Measurements from ENCODE around the gene PNMT.
A peak's percentile ranks its signal among the peaks of the same experiment; 100 is the strongest.

The PNMT gene

DNA sequence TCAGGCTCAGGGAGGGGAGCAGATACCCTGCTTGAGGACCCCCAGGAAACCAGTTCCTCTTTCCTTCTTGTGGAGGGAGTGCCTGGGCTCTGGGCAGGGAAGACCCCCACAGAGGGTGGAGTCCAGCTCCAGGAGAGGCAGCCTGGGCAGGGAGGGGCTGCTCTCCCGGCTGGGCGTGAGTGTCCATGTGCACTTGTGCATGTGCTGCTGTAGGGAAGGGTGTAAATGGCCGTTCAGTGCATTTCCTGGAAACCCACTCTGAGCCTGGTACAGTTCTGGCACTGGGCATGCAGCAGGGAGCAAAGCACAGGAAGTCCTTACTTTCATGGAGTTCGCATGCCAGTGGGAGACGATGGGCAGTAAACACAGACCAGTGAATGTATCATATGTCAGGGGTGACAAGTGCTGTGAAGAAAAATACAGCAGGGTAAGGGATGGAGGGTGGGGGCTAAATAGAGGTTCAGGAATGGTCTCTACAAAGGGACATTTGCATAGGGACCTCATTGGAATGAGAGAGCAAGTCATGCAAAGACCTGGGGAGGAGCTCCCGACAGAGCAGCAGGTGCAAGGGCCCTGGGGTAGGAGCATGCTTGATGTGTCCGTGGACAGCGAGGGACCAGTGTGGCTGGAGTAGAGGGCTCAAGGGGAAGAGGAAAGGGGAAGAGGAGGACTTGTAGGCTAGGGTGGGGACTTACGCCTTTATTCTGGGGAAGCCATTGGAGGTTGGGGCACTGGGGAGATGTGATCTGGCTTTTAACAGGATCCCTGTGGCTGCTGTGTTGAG lies 25.8 kb upstream of the PNMT start:
- H3K27ac ChIP-seq (ENCODE audit: low read depth, low read length, severe bottlenecking): no peak overlapping the region
- no peak overlapping the region for H3K4me3 ChIP-seq (ENCODE audit: extremely low read depth, insufficient read depth, low read length, poor library complexity, severe bottlenecking)
- H3K36me3 ChIP-seq (ENCODE audit: control insufficient read depth, insufficient read depth, low read length): peaks cover 6% of the 10 kb centered on the region
- H3K4me1 ChIP-seq (ENCODE audit: control insufficient read depth, insufficient read depth, low read length, poor library complexity, severe bottlenecking): peaks cover 37% of the 10 kb centered on the region
- no peaks in the 10 kb centered on the region for H3K9me3 ChIP-seq (ENCODE audit: control insufficient read depth, low read length)
- whole genome bisulfite sequencing, 2 experiments (ENCODE audit: insufficient coverage in 2 of 2): 94 to 96% methylated on average over 7 to 9 of the region's 9 CpGs

DNA sequence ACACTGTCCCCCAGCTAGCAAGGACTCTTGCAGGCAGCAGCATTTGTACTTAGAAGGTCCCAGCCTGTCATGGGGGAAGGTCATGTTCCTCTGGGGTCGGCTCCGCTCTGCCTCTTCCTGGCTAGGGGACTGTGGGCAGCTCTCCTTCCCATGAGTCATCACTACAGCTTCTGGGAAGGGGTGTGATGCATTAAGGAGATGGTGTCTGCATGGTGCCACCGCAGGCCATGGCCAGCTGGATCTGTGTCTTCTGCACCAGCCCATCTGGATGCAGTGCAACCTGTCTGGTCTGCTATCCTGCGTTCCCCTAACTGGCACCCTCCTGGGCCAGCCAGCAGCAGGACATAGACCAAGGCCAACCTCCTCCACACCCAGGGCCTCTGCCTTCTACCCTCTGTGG lies 25.0 kb upstream of the PNMT start:
- Histone ChIP-seq H3K4me1 (ENCODE audit: control insufficient read depth, insufficient read depth, low read length, poor library complexity, severe bottlenecking) (peaks cover 37% of the 10 kb centered on the region), H3K27ac (ENCODE audit: low read depth, low read length, severe bottlenecking) (no peak overlapping the region), H3K4me3 (ENCODE audit: extremely low read depth, insufficient read depth, low read length, poor library complexity, severe bottlenecking) (no peak overlapping the region), H3K36me3 (ENCODE audit: control insufficient read depth, insufficient read depth, low read length) (peaks cover 8% of the 10 kb centered on the region), H3K9me3 (ENCODE audit: control insufficient read depth, low read length) (no peaks in the 10 kb centered on the region)
- WGBS, 2 experiments (ENCODE audit: insufficient coverage in 2 of 2): 81 to 88% methylated on average over 2 to 4 of the region's 4 CpGs

DNA sequence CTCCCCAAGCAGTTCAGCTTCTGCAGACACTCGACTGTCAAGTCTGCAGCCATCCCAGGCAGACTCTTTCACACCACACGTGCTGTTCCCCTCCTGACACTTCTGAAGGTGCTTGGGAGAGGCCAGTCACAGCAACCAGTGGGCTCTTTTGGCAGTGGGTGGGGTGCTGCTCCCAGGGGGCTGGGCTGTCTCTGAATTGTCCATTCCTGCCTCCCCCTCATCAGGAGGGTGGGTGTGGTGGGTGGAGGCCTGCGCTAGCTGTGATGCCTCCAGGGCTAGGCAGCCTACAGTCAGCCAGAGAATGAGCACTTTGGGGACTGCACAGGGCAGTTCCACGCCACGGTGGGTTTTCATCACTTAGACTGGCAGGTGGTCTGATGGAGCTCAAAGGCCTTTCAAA lies 21.0 kb upstream of the PNMT start:
- Histone ChIP-seq H3K27ac (ENCODE audit: low read depth, low read length, severe bottlenecking) (no peak overlapping the region), H3K9me3 (ENCODE audit: control insufficient read depth, low read length) (no peaks in the 10 kb centered on the region), H3K4me1 (ENCODE audit: control insufficient read depth, insufficient read depth, low read length, poor library complexity, severe bottlenecking) (peaks cover 36% of the 10 kb centered on the region), H3K36me3 (ENCODE audit: control insufficient read depth, insufficient read depth, low read length) (peaks cover 4% of the 10 kb centered on the region), H3K4me3 (ENCODE audit: extremely low read depth, insufficient read depth, low read length, poor library complexity, severe bottlenecking) (no peak overlapping the region)
- whole genome bisulfite sequencing, 2 experiments (ENCODE audit: insufficient coverage in 2 of 2): 74 to 80% methylated on average over 3 to 4 of the region's 5 CpGs

DNA sequence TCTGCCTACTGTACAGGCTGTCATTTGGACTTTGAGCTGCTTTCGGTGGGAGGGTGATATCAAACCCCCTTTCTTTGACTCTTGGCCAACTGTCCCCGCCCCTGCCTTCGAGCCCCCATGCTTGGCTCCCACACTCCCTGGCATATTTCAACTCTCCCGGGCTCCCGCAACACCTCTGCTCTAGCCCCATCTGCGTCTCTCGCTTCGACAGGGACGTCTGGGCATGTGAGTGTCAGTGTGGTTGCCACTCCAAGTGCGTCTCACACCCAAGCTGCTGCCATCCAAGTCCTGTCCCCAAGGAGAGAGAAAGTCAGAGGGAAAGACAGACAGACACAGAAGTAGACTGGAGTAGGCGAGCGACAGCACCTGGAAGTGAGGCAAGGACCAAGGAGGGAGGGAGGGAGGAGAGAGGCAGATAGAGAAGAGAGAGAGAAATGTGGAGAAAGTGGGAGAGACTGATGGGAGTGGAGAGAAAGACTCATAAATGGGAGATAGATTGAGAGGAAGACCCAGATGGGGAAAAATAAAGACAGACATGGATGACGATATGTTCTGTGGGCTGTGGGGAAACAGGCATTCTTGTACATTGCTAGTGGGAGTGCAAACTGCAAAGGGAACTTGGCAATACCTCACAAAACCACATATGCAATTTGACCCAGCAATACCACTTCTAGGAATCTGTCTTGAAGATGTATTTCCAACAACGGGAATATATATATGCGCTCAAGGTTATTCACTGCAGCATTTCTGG lies 19.5 kb upstream of the PNMT start:
- 94 to 95% methylated on average over 6 to 9 of the region's 15 CpGs for WGBS, 2 experiments (ENCODE audit: insufficient coverage in 2 of 2)
- Histone ChIP-seq H3K4me3 (ENCODE audit: extremely low read depth, insufficient read depth, low read length, poor library complexity, severe bottlenecking) (no peak overlapping the region), H3K27ac (ENCODE audit: low read depth, low read length, severe bottlenecking) (no peak overlapping the region), H3K36me3 (ENCODE audit: control insufficient read depth, insufficient read depth, low read length) (peaks cover 7% of the 10 kb centered on the region), H3K9me3 (ENCODE audit: control insufficient read depth, low read length) (no peaks in the 10 kb centered on the region), H3K4me1 (ENCODE audit: control insufficient read depth, insufficient read depth, low read length, poor library complexity, severe bottlenecking) (peaks cover 35% of the 10 kb centered on the region)

DNA sequence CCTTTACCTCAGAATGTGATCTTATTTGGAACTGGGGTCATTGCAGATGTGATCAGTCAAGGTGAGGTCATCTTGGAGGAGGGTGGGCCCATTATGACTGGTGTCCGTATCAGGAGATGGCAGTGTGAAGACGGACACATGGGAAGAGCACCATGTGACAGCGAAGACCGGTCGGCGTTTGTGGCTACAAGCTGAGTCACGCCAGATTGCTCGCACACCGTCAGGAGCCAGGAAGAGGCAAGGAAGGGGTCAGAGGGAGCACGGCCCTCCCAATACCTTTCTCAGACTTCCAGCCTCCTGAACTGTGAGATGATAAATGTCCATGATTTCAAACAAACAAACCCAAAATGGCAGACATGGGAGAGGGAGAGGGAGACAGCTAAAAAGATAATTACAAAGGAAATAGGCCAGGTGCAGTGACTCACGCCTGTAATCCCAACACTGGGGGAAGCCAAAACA lies 18.1 kb upstream of the PNMT start:
- Histone ChIP-seq H3K36me3 (ENCODE audit: control insufficient read depth, insufficient read depth, low read length) (peaks cover 19% of the 10 kb centered on the region), H3K27ac (ENCODE audit: low read depth, low read length, severe bottlenecking) (no peak overlapping the region), H3K4me1 (ENCODE audit: control insufficient read depth, insufficient read depth, low read length, poor library complexity, severe bottlenecking) (peaks cover 27% of the 10 kb centered on the region), H3K4me3 (ENCODE audit: extremely low read depth, insufficient read depth, low read length, poor library complexity, severe bottlenecking) (no peak overlapping the region), H3K9me3 (ENCODE audit: control insufficient read depth, low read length) (no peaks in the 10 kb centered on the region)
- WGBS, 2 experiments (ENCODE audit: insufficient coverage in 2 of 2): 76 to 96% methylated on average over 3 to 10 of the region's 11 CpGs

DNA sequence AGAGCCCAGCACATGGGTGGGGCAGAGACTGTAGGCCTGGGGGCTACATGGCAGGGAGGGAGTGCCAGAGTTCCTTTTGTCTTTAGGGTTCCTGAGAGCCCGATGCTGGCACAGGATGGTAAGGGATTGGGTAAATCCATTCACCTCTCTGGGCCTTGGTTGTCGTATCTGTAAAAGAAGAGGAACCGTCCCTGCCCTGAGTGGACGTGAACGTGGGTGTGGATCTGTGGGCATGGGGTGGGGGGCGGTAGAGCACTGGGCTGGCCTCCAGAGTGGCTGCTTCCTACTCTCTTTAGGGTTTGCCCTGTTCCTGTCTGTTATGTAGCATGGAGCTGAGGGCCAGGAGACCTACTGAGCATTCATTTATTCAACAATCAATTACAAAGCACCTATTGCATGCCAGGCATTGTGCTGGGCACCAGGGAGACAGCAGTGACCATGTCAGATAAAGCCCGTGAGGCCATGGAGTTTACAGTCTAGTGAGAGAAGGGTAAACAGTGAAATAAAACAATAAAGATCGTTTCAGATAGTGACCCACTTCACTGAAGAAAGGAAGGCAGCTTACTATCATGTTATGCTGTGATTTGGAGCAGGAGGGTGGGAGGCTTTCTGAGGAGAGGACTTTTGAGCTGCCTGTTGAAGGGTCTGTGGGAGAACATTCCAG lies 16.2 kb upstream of the PNMT start:
- Histone ChIP-seq H3K4me3 (ENCODE audit: extremely low read depth, insufficient read depth, low read length, poor library complexity, severe bottlenecking) (no peak overlapping the region), H3K4me1 (ENCODE audit: control insufficient read depth, insufficient read depth, low read length, poor library complexity, severe bottlenecking) (peaks cover 25% of the 10 kb centered on the region), H3K9me3 (ENCODE audit: control insufficient read depth, low read length) (no peaks in the 10 kb centered on the region), H3K36me3 (ENCODE audit: control insufficient read depth, insufficient read depth, low read length) (peaks cover 24% of the 10 kb centered on the region), H3K27ac (ENCODE audit: low read depth, low read length, severe bottlenecking) (peak overlapping the region; percentile 75)
- WGBS, 2 experiments (ENCODE audit: insufficient coverage in 2 of 2): 88 to 91% methylated on average over 3 to 7 of the region's 8 CpGs

DNA sequence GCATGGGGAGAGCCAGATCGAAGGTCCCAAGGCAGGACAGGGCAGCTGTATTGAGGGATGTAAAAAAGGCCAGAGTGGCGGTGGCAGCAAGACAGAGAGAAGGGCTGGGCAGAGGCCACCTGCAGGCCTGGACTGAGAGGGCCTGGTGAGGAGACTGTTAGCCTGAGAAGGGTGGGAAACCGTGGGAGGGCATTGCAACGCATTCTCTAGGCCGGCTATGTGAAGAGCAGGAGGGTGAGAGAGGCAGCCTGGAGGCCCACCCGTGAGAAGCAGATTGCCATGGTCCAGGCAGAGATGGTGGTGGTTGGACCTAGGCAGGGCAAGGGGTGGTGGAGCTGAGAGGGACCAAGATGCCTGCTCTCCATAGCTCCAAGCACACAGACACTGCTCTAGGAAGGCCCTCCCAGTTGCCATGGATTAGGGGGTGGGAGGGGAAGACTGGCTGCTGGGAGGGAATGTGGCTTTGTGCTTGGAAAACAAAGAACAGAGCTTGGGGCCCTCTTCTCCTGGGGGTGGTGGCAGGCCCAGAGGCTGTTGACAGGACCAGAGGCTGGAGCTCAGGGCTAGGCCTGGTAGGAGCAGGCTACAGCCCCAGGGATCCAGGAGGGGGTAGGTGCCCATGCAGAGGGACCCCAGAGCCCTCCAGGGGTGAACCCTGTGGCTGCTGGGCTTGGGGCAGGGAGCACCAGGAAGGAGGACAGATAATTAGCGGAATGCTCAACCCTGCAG lies 15.5 kb upstream of the PNMT start:
- H3K4me1 ChIP-seq (ENCODE audit: control insufficient read depth, insufficient read depth, low read length, poor library complexity, severe bottlenecking): peaks cover 25% of the 10 kb centered on the region
- no peaks in the 10 kb centered on the region for H3K9me3 ChIP-seq (ENCODE audit: control insufficient read depth, low read length)
- 47 to 53% methylated on average over 6 to 7 of the region's 7 CpGs for WGBS, 2 experiments (ENCODE audit: insufficient coverage in 2 of 2)
- H3K4me3 ChIP-seq (ENCODE audit: extremely low read depth, insufficient read depth, low read length, poor library complexity, severe bottlenecking): no peak overlapping the region
- peak overlapping the region; percentile 75 for H3K27ac ChIP-seq (ENCODE audit: low read depth, low read length, severe bottlenecking)
- peaks cover 21% of the 10 kb centered on the region for H3K36me3 ChIP-seq (ENCODE audit: control insufficient read depth, insufficient read depth, low read length)

DNA sequence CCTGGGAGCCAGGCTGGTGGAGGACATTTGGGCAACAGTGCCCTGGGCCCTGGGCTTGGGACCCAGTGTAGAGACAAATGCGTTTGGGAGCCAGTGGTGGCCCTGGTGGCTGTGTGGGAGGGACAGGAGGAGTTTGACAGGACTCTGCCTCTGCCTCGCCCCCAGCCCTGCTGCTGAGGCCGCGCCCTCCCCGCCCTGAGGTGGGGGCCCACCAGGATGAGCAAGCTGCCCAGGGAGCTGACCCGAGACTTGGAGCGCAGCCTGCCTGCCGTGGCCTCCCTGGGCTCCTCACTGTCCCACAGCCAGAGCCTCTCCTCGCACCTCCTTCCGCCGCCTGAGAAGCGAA lies 15.0 kb upstream of the PNMT start:
- Histone ChIP-seq H3K27ac (ENCODE audit: low read depth, low read length, severe bottlenecking) (peak overlapping the region; percentile 75), H3K4me3 (ENCODE audit: extremely low read depth, insufficient read depth, low read length, poor library complexity, severe bottlenecking) (no peak overlapping the region), H3K4me1 (ENCODE audit: control insufficient read depth, insufficient read depth, low read length, poor library complexity, severe bottlenecking) (peaks cover 25% of the 10 kb centered on the region), H3K36me3 (ENCODE audit: control insufficient read depth, insufficient read depth, low read length) (peaks cover 24% of the 10 kb centered on the region), H3K9me3 (ENCODE audit: control insufficient read depth, low read length) (no peaks in the 10 kb centered on the region)
- 81 to 83% methylated on average over 8 to 10 of the region's 12 CpGs for WGBS, 2 experiments (ENCODE audit: insufficient coverage in 2 of 2)

DNA sequence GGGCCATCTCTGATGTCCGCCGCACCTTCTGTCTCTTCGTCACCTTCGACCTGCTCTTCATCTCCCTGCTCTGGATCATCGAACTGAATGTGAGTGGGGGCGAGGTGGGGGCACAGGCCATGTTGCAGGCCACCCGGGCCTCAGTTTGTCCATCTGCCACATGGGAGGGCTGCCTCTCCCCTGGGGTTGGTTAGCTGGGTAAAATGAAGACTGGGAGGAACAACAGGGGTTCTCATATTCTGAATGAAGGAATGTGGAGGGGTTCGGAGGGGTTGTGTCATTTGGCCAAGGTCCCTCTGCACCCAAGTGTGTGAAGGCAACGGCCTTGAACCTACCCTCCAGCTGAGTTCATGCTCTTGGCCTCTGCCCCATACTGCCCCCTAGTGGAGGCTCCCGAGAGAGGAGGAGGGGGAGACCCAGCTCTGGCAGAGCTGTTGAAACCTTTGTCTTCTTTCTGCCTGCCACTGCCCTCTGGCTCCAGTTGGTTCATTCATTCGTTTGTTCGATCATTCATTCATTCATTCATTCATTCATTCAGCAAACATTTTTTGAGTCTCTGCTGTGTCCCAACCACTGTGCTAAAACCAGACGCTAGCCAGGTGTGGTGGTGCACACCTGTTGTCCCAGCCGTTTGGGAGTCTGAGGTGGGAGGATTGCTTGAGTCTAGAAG lies 14.5 kb upstream of the PNMT start:
- 74 to 75% methylated on average over 10 to 12 of the region's 14 CpGs for WGBS, 2 experiments (ENCODE audit: insufficient coverage in 2 of 2)
- H3K9me3 ChIP-seq (ENCODE audit: control insufficient read depth, low read length): no peaks in the 10 kb centered on the region
- no peak overlapping the region for H3K27ac ChIP-seq (ENCODE audit: low read depth, low read length, severe bottlenecking)
- H3K4me1 ChIP-seq (ENCODE audit: control insufficient read depth, insufficient read depth, low read length, poor library complexity, severe bottlenecking): peaks cover 25% of the 10 kb centered on the region
- H3K36me3 ChIP-seq (ENCODE audit: control insufficient read depth, insufficient read depth, low read length): peaks cover 30% of the 10 kb centered on the region
- no peak overlapping the region for H3K4me3 ChIP-seq (ENCODE audit: extremely low read depth, insufficient read depth, low read length, poor library complexity, severe bottlenecking)

DNA sequence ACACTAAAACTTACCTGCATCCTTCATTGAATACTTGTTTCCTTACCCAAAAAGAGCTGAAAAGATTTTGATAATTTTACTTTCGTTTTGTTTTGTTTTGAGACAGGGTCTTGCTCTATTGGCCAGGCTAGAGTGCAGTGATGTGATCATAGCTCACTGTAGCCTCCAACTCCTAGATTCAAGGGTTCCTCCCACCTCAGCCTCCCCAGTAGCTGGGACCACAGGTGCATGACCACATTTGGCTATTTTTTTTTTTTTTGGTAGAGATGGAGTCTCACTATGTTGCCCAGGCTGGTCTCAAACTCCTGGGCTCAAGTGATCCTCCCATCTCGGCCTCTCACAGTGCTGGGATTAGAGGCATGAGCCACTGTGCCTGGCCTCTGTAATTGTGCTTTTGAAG lies 13.1 kb upstream of the PNMT start:
- H3K4me3 ChIP-seq (ENCODE audit: extremely low read depth, insufficient read depth, low read length, poor library complexity, severe bottlenecking): no peak overlapping the region
- no peak overlapping the region for H3K27ac ChIP-seq (ENCODE audit: low read depth, low read length, severe bottlenecking)
- 100% methylated on average over 1 of the region's 2 CpGs for WGBS, 2 experiments (ENCODE audit: insufficient coverage in 2 of 2)
- H3K4me1 ChIP-seq (ENCODE audit: control insufficient read depth, insufficient read depth, low read length, poor library complexity, severe bottlenecking): peaks cover 22% of the 10 kb centered on the region
- peaks cover 40% of the 10 kb centered on the region for H3K36me3 ChIP-seq (ENCODE audit: control insufficient read depth, insufficient read depth, low read length)
- H3K9me3 ChIP-seq (ENCODE audit: control insufficient read depth, low read length): no peaks in the 10 kb centered on the region
